Neural progenitor cell (in vitro differentiated cells): ENCODE results near the gene PIGO. TPM values are rescaled to one million over a fixed set of nuclear protein-coding genes. Genes with fewer than 3 reads are reported as not detected.

ENCODE experiments used
- DNase-seq: peaks from one replicate; pipeline ENCODE4 v3.0.0-alpha.2; 2016; ENCODE audit warnings: low spot score
- H2AFZ ChIP-seq: fragments of 200-600 bp; sonication (generic); replicated peaks from 2 replicates; pipeline ENCODE4 v1.6.1; 2016; ENCODE audit warnings: antibody characterized with exemption
- H3F3A ChIP-seq: fragments of 200-600 bp; sonication (generic); 2 replicates; pipeline ENCODE4 v1.6.1; 2016; ENCODE audit warnings: antibody characterized with exemption, low read depth
- H3K27ac ChIP-seq: fragments of 200-600 bp; sonication (generic); 2 replicates; pipeline ENCODE4 v1.5.1; 2016; ENCODE audit warnings: mild to moderate bottlenecking
- H3K27me3 ChIP-seq: fragments of 200-600 bp; sonication (generic); 2 replicates; pipeline ENCODE4 v1.6.1; 2016; ENCODE audit warnings: mild to moderate bottlenecking, moderate library complexity
- H3K36me3 ChIP-seq: fragments of 200-600 bp; sonication (generic); 2 replicates; pipeline ENCODE4 v1.5.1; 2016
- H3K4me1 ChIP-seq: fragments of 200-600 bp; sonication (generic); 2 replicates; pipeline ENCODE4 v1.6.1; 2016; ENCODE audit warnings: mixed run types
- H3K4me2 ChIP-seq: fragments of 200-600 bp; sonication (generic); 2 replicates; pipeline ENCODE4 v1.6.1; 2016
- H3K4me3 ChIP-seq: fragments of 200-600 bp; sonication (generic); 2 replicates; pipeline ENCODE4 v1.5.1; 2016
- H3K79me2 ChIP-seq: fragments of 200-600 bp; sonication (generic); 2 replicates; pipeline ENCODE4 v1.6.1; 2016; ENCODE audit warnings: low read depth
- H3K9ac ChIP-seq: fragments of 200-600 bp; sonication (generic); 2 replicates; pipeline ENCODE4 v1.6.1; 2016
- H3K9me3 ChIP-seq: fragments of 200-600 bp; sonication (generic); 2 replicates; pipeline ENCODE4 v1.5.1; 2016; ENCODE audit warnings: low read depth
- H4K20me1 ChIP-seq: fragments of 200-600 bp; sonication (generic); 2 replicates; pipeline ENCODE4 v1.6.1; 2016; ENCODE audit warnings: low read depth
- H3K27ac Mint-ChIP-seq: 3 replicates; pipeline ENCODE4 v1.8.0; 2021; ENCODE audit warnings: mixed read lengths
- H3K27me3 Mint-ChIP-seq: 2 replicates; pipeline ENCODE4 v1.8.0; 2022; ENCODE audit warnings: low read depth, mild to moderate bottlenecking, inconsistent platforms, moderate library complexity, mixed read lengths; ENCODE audit not compliant: insufficient read depth
- H3K36me3 Mint-ChIP-seq: 3 replicates; pipeline ENCODE4 v1.8.0; 2021; ENCODE audit warnings: mixed read lengths
- H3K4me1 Mint-ChIP-seq: 3 replicates; pipeline ENCODE4 v1.8.0; 2021; ENCODE audit warnings: mixed read lengths
- H3K4me3 Mint-ChIP-seq: 3 replicates; pipeline ENCODE4 v1.8.0; 2021; ENCODE audit warnings: mild to moderate bottlenecking, moderate library complexity, mixed read lengths
- H3K9me3 Mint-ChIP-seq: 3 replicates; pipeline ENCODE4 v1.8.0; 2020; ENCODE audit warnings: mixed read lengths
- CTCF ChIP-seq: fragments of 200-600 bp; sonication (generic); IDR thresholded peaks from 2 replicates; pipeline ENCODE4 v1.5.1; 2017; ENCODE audit warnings: antibody characterized with exemption, mild to moderate bottlenecking
- EZH2 ChIP-seq: fragments of 200-600 bp; sonication (generic); IDR thresholded peaks from 2 replicates; pipeline ENCODE4 v1.6.1; 2017; ENCODE audit warnings: antibody characterized with exemption, mild to moderate bottlenecking, moderate library complexity
- EZH2phosphoT487 ChIP-seq: fragments of 200-600 bp; sonication (generic); IDR thresholded peaks from 2 replicates; pipeline ENCODE4 v1.6.1; 2017; ENCODE audit warnings: antibody characterized with exemption
- total RNA-seq: library from RNA; depleted of rRNA; stranded (reverse); fragments of >200 nt; gene quantifications from 2 replicates; pipeline ENCODE4 v1.2.3, GENCODE V29; 2015; ENCODE audit warnings: low replicate concordance

PIGO gene
- total RNA-seq, 1 donor from 2014 or later = 12.3 TPM

GRCh38 chr9:35071814-35072460 is 24.5 kb downstream of the PIGO start:
- Histone ChIP-seq H4K20me1 (peaks cover 47% of the 10 kb centered on the region), H3K9ac (peak overlapping the region; percentile 92), H3K79me2 (peaks cover 59% of the 10 kb centered on the region), H3K27me3 (no peaks in the 10 kb centered on the region), H3K9me3 (no peaks in the 10 kb centered on the region), H3K4me3 (peak overlapping the region; percentile 82), H2AFZ (no peak overlapping the region), H3K36me3 (no peaks in the 10 kb centered on the region), H3K4me1 (peaks cover 15% of the 10 kb centered on the region), H3F3A (peaks cover 27% of the 10 kb centered on the region), H3K27ac (peak overlapping the region; percentile 100), H3K4me2 (peak overlapping the region; percentile 88)
- Mint-ChIP-seq H3K4me1 (peaks cover 41% of the 10 kb centered on the region), H3K36me3 (peaks cover 46% of the 10 kb centered on the region), H3K4me3 (peak overlapping the region; percentile 96), H3K27ac (peak overlapping the region; percentile 83), H3K9me3 (no peaks in the 10 kb centered on the region), H3K27me3 (peaks cover 5% of the 10 kb centered on the region)
- TF ChIP-seq EZH2phosphoT487 (no peak), CTCF (peak; percentile 55)
- peak; percentile 93 for DNase-seq

- peaks cover 48% of the 10 kb centered on the region for H3K36me3 Mint-ChIP-seq
- H3K27ac ChIP-seq = peak overlapping the region; percentile 100
- peak overlapping the region; percentile 83 for H3K27ac Mint-ChIP-seq
- H3K27me3 ChIP-seq = no peaks in the 10 kb centered on the region
- H3K36me3 ChIP-seq = no peaks in the 10 kb centered on the region
- H3K4me2 ChIP-seq = peak overlapping the region; percentile 88
- peaks cover 59% of the 10 kb centered on the region for H3K79me2 ChIP-seq
- H3K4me1 ChIP-seq = peaks cover 15% of the 10 kb centered on the region
- peaks cover 51% of the 10 kb centered on the region for H4K20me1 ChIP-seq
- H3K9me3 ChIP-seq = no peaks in the 10 kb centered on the region
- peaks cover 40% of the 10 kb centered on the region for H3K4me1 Mint-ChIP-seq
- TF ChIP-seq CTCF (no peak), EZH2 (no peak)
- no peak overlapping the region for H2AFZ ChIP-seq
- peaks cover 27% of the 10 kb centered on the region for H3F3A ChIP-seq
- H3K4me3 ChIP-seq = peak overlapping the region; percentile 82
- H3K4me3 Mint-ChIP-seq = peak overlapping the region; percentile 96
- H3K9me3 Mint-ChIP-seq = no peaks in the 10 kb centered on the region
- DNase-seq = peak; percentile 24
- H3K9ac ChIP-seq = peak overlapping the region; percentile 92
- H3K27me3 Mint-ChIP-seq = peaks cover 5% of the 10 kb centered on the region
Observed at GRCh38 chr9:35070823-35071813, 25.3 kb downstream of the PIGO start.

- peaks cover 60% of the 10 kb centered on the region for H4K20me1 ChIP-seq
- Mint-ChIP-seq H3K4me1 (peaks cover 40% of the 10 kb centered on the region), H3K36me3 (peaks cover 50% of the 10 kb centered on the region), H3K27me3 (peaks cover 4% of the 10 kb centered on the region), H3K4me3 (peak overlapping the region; percentile 64), H3K9me3 (no peaks in the 10 kb centered on the region), H3K27ac (no peak overlapping the region)
- no peak overlapping the region for H3K27ac ChIP-seq
- H3K36me3 ChIP-seq = peaks cover 2% of the 10 kb centered on the region
- no peak overlapping the region for H2AFZ ChIP-seq
- H3F3A ChIP-seq = peaks cover 27% of the 10 kb centered on the region
- no peak for TF ChIP-seq CTCF
- no peak for TF ChIP-seq EZH2
- TF ChIP-seq EZH2phosphoT487 = no peak
- peaks cover 71% of the 10 kb centered on the region for H3K79me2 ChIP-seq
- no peaks in the 10 kb centered on the region for H3K9me3 ChIP-seq
- H3K4me3 ChIP-seq = no peak overlapping the region
- H3K4me1 ChIP-seq = peaks cover 15% of the 10 kb centered on the region
- peak overlapping the region; percentile 88 for H3K4me2 ChIP-seq
- H3K9ac ChIP-seq = no peak overlapping the region
- DNase-seq = no peak
- no peaks in the 10 kb centered on the region for H3K27me3 ChIP-seq
Observed at GRCh38 chr9:35069020-35069419, 27.4 kb downstream of the PIGO start.
